Subcutaneous adipose tissue (tissue), 4 donors: Measurements from ENCODE around the gene MED13L. TPM values are rescaled to one million over a fixed set of nuclear protein-coding genes. Genes with fewer than 3 reads are reported as not detected.

Experiments
- CTCF ChIP-seq: fragments of 450-650 bp; IDR thresholded peaks from one replicate; pipeline ENCODE4 v1.5.1; 2016; ENCODE audit warnings: low read depth, mild to moderate bottlenecking, control low read depth, antibody characterized with exemption, moderate library complexity
- total RNA-seq, 4 donors: library from RNA; depleted of rRNA; stranded (reverse); fragments of >200 nt; gene quantifications; one replicate each; pipeline ENCODE4 v1.1.0, GENCODE V29; 2016

Gene MED13L
- total RNA-seq, 4 donors from 2014 or later, result 164 to 285 (median 225) TPM

GRCh38 chr12:116094475-116094874 lies 183.0 kb downstream of the MED13L start:
- TF ChIP-seq CTCF, result no peak

- TF ChIP-seq CTCF, result no peak
Observed at GRCh38 chr12:116093915-116094314, 183.6 kb downstream of the MED13L start.

- TF ChIP-seq CTCF, result no peak
Observed at GRCh38 chr12:116092776-116093175, 184.7 kb downstream of the MED13L start.

- TF ChIP-seq CTCF, result no peak
Observed at GRCh38 chr12:116092162-116092561, 185.3 kb downstream of the MED13L start.

- no peak for TF ChIP-seq CTCF
Observed at GRCh38 chr12:116091579-116091978, 185.9 kb downstream of the MED13L start.

GRCh38 chr12:116090516-116090915 lies 187.0 kb downstream of the MED13L start:
- no peak for TF ChIP-seq CTCF

- TF ChIP-seq CTCF, result no peak
Observed at GRCh38 chr12:116089080-116089479, 188.4 kb downstream of the MED13L start.
